ENCODE data around the gene AK8. TPM values are rescaled to one million over a fixed set of nuclear protein-coding genes. Genes with fewer than 3 reads are reported as not detected.

AK8 gene
- total RNA-seq, 1 donor from 2014 or later = under 0.01 TPM

Other genes with a start within 250 kb of the AK8 start
- gene DDX31, start 208.3 kb downstream of the AK8 start, total RNA-seq = 5.7 and 9.1 TPM in 2 replicates
- 9.4 and 9.9 TPM in 2 replicates for gene GTF3C4, start 207.8 kb downstream of the AK8 start, total RNA-seq
- 0.60 and 1.3 TPM in 2 replicates for gene SPACA9, start 614 bp upstream of the AK8 start, total RNA-seq
- 12.2 and 20.4 TPM in 2 replicates for gene TSC1, start 66.3 kb upstream of the AK8 start, total RNA-seq
- not detected in 2 replicates for gene GFI1B, start 100.4 kb upstream of the AK8 start, total RNA-seq
- gene GTF3C5, start 152.7 kb upstream of the AK8 start, total RNA-seq = 35.5 and 36.3 TPM in 2 replicates
- gene CEL, start 183.7 kb upstream of the AK8 start, total RNA-seq = under 0.01 TPM in 2 replicates
- 27.0 and 37.5 TPM in 2 replicates for gene RALGDS, start 243.0 kb upstream of the AK8 start, total RNA-seq

Measured in lung microvascular endothelial cell (primary cell).